Esophagus squamous epithelium (tissue), 5 donors: ENCODE data around the gene C18orf32. TPM values are rescaled to one million over a fixed set of nuclear protein-coding genes. Genes with fewer than 3 reads are reported as not detected.
"Not testable (repeated sequence)": the region's sequence is repeated elsewhere in the genome, so short reads cannot be mapped to it uniquely, and the experiment has no call there.

Source experiments
- DNase-seq: peaks from one replicate; lab custom pipeline; 2025; lab: John Stamatoyannopoulos, UW
- H3K27ac ChIP-seq, 4 donors: fragments of 200-600 bp; sonication (generic); one replicate each; pipeline ENCODE4 v1.5.1; 2016 to 2019; ENCODE audit warnings: mild to moderate bottlenecking in 1 of 4
- H3K27me3 ChIP-seq, 4 donors: fragments of 200-600 bp; sonication (generic); 1 replicate in 3 of 4; 2 replicates in 1 of 4; pipeline versions ENCODE4 v1.5.1 to v1.6.0; 2017 to 2021; ENCODE audit warnings: antibody characterized with exemption in 1 of 4
- H3K36me3 ChIP-seq, 3 donors: fragments of 200-600 bp; sonication (generic); one replicate each; pipeline ENCODE4 v1.5.1; 2016 to 2019
- H3K4me1 ChIP-seq, 3 donors: fragments of 200-600 bp; sonication (generic); one replicate each; pipeline ENCODE4 v1.5.1; 2017 to 2019
- H3K4me3 ChIP-seq, 4 donors: fragments of 200-600 bp; sonication (generic); 1 replicate in 3 of 4; 2 replicates in 1 of 4; pipeline ENCODE4 v1.5.1; 2016 to 2019; ENCODE audit warnings: mild to moderate bottlenecking in 2 of 4, moderate library complexity in 1 of 4
- H3K9me3 ChIP-seq, 3 donors: fragments of 200-600 bp; sonication (generic); one replicate each; pipeline ENCODE4 v1.5.1; 2016 to 2019
- POLR2A ChIP-seq, 4 donors: fragments of 450-650 bp; IDR thresholded peaks; one replicate each; pipeline ENCODE4 v1.6.1; 2017; ENCODE audit warnings: antibody characterized with exemption in 4 of 4, mild to moderate bottlenecking in 4 of 4, moderate library complexity in 3 of 4
- WGBS, 2 donors: methylation state at CpG; one replicate each; pipeline ENCODE4 v1.1.5; 2018; 5-methylcytosine and 5-hydroxymethylcytosine counted together
- intact Hi-C: fragments of 100-400 bp; cut with DNase I; formaldehyde crosslinking; loops from one replicate; pipeline ENCODE4 v1.15.0; 2022
- total RNA-seq, 4 donors: library from RNA; depleted of rRNA; stranded (reverse); fragments of >200 nt; gene quantifications; one replicate each; pipeline ENCODE4 v1.1.0, GENCODE V29; 2016
- TF ChIP-seq, protein P1 (sequence below), 6 experiments: fragments of 450-650 bp in 4 of 6; fragments of 200-600 bp in 2 of 6; sonication (generic) in 2 of 6; IDR thresholded peaks; one replicate each; pipeline ENCODE4 v1.5.1; 2016 to 2019; ENCODE audit warnings: antibody characterized with exemption in 6 of 6, mild to moderate bottlenecking in 4 of 6, moderate library complexity in 4 of 6
- donor health status: DM: yes; HTN: yes; CAD: no.

The C18orf32 gene
- total RNA-seq, 4 donors from 2014 or later, result 13.6 to 25.6 (median 19.6) TPM

DNA sequence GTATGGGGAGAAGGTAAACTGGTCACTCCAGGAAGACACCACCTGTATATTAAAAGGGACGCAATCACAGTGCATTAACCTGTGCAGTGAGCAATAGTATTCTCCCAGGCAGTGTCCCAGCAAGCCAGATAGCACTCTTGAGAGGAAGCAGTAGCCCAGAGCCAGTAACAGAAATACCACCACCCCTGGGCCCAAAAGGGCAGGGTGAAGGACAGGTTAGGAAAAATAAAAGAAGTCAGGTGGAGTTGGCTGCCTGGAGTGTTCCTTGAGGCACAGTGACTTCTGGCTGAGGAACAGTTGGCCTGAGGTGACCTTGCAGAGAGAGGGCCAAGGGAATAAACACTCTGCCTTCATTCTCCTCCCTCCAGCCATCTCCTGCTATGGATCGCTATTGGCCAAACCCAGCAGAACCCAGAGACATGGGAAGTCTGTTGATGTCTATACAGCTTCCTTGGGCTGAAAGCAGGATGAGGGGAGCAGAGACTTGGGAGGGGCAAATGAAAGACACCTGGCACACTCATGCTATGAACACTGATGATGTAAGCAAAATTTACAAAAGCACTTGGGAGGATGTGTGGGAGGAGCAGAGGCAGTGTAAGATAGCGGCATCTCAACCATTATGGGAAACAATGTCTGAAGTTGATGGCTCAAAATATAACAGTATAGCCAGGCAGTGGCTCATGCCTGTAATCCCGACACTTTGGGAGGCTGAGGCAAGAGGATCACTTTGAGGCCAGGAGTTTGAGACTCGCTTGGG, 7.5 kb downstream of the C18orf32 start:
- DNase-seq, result no peak
- Histone ChIP-seq H3K36me3 (peaks cover 4 to 70% (median 7%) of the 10 kb centered on the region in 3 donors), H3K4me1 (peaks cover 0 to 23% (median 0%) of the 10 kb centered on the region in 3 donors), H3K4me3 (no peak overlapping the region), H3K27ac (no peak overlapping the region), H3K9me3 (no peaks in the 10 kb centered on the region), H3K27me3 (no peaks in the 10 kb centered on the region)
- TF ChIP-seq, protein P1, sequence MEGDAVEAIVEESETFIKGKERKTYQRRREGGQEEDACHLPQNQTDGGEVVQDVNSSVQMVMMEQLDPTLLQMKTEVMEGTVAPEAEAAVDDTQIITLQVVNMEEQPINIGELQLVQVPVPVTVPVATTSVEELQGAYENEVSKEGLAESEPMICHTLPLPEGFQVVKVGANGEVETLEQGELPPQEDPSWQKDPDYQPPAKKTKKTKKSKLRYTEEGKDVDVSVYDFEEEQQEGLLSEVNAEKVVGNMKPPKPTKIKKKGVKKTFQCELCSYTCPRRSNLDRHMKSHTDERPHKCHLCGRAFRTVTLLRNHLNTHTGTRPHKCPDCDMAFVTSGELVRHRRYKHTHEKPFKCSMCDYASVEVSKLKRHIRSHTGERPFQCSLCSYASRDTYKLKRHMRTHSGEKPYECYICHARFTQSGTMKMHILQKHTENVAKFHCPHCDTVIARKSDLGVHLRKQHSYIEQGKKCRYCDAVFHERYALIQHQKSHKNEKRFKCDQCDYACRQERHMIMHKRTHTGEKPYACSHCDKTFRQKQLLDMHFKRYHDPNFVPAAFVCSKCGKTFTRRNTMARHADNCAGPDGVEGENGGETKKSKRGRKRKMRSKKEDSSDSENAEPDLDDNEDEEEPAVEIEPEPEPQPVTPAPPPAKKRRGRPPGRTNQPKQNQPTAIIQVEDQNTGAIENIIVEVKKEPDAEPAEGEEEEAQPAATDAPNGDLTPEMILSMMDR (IDR thresholded peaks at IDR 0.05), result no peak
- TF ChIP-seq POLR2A (IDR thresholded peaks at IDR 0.05), result no peak
- 90 to 98% methylated on average over 4 to 5 of the region's 5 CpGs for WGBS, 2 donors
- intact Hi-C loops, result no loop called here

DNA sequence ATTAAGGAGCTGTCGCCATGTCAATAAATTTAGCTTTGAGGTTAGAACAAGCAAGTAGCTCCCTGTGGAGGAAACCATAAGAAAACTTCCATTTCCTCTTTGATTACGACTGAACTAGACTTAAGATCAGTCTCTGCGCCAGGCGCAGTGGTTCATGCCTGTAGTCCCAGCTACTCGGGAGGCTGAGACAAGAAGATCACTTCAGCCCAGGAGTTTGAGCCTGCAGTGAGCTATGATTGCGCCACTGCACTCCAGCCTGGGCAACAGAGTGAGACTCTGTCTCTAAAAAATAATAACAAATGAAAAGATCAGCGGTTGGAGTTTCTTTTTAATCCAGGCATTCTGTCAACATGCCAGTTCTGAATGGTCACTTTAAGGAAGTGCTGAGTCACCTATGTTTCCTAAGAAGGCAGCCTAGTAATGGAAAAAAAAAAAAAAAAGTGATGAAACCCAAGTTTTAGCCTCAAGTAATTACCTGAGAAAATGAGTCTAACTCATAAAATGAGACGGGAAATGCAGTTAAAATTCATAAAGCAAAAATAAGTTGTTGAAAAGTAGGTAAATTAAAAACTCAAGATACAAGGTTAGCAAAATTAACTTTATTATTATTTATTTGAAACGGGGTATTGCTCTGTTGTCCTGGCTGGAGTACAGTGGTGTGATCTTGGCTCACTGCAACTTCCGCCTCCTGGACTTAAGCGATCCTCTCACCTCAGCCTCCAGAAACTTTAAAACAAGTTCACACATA, 10.2 kb downstream of the C18orf32 start:
- Histone ChIP-seq H3K4me1 (peaks cover 0 to 18% (median 0%) of the 10 kb centered on the region in 3 donors), H3K27me3 (no peaks in the 10 kb centered on the region), H3K9me3 (no peaks in the 10 kb centered on the region), H3K27ac (peak overlapping the region; percentile 43 to 71 (median 62)), H3K4me3 (peak overlapping the region in 1 of 4 donors; percentile 23), H3K36me3 (peaks cover 4 to 50% (median 7%) of the 10 kb centered on the region in 3 donors)
- DNase-seq, result no peak
- intact Hi-C loops, result no loop called here
- 59 to 62% methylated on average over 11 of the region's 11 CpGs for WGBS, 2 donors
- TF ChIP-seq, protein P1 (IDR thresholded peaks at IDR 0.05), result no peak

DNA sequence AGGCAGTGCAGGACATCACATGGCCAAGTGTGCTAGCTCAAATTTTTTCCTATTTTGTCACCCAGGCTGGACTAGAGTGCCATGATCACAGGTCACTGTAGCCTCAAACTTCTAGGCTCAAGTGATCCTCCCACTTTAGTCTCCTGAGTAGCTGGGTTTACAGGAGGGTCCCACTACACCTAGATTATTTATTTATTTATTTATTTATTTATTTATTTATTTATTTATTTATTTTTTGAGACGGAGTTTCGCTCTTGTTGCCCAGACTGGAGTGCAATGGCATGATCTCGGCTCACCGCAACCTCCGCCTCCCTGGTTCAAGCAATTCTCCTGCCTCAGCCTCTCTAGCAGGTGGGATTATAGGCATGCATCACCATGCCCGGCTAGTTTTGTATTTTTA, 12.1 kb downstream of the C18orf32 start:
- WGBS, 2 donors, result 95 to 97% methylated on average over 3 to 6 of the region's 6 CpGs
- DNase-seq, intact Hi-C loops, H3K4me3 ChIP-seq, H3K9me3 ChIP-seq, H3K27ac ChIP-seq, H3K27me3 ChIP-seq: not testable (repeated sequence)
- H3K4me1 ChIP-seq, result peaks cover 0 to 18% (median 0%) of the 10 kb centered on the region in 3 donors
- peaks cover 3 to 31% (median 4%) of the 10 kb centered on the region in 3 donors for H3K36me3 ChIP-seq

DNA sequence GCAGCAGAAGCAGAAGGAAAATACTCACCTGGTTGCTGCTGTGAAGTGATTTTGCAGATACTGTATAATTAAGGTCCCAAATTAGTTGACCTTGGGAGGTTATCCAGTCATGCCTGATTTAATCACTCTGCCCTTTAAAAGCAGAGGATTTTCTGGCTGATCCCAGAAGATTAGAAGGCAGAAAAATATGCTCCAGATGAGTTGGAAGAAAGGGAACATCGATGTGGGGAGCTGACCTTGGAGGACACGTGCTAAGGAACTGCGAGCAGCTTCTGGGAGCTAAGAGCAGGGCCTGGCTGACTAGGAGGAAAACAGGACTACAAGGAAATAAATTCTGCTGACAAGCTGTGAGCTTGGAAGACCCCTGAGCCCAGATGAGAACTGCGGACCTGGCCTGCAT, 13.3 kb downstream of the C18orf32 start:
- DNase-seq, result no peak
- Histone ChIP-seq H3K4me1 (peaks cover 0 to 18% (median 0%) of the 10 kb centered on the region in 3 donors), H3K4me3 (no peak overlapping the region), H3K9me3 (no peaks in the 10 kb centered on the region), H3K27me3 (peaks cover 0 to 6% (median 0%) of the 10 kb centered on the region in 4 donors), H3K27ac (no peak overlapping the region), H3K36me3 (peaks cover 0 to 19% (median 4%) of the 10 kb centered on the region in 3 donors)
- WGBS, 2 donors, result 82 to 86% methylated on average over 4 of the region's 4 CpGs
- TF ChIP-seq, protein P1 (IDR thresholded peaks at IDR 0.05), result no peak
- TF ChIP-seq POLR2A (IDR thresholded peaks at IDR 0.05), result no peak
- intact Hi-C loops, result no loop called here

DNA sequence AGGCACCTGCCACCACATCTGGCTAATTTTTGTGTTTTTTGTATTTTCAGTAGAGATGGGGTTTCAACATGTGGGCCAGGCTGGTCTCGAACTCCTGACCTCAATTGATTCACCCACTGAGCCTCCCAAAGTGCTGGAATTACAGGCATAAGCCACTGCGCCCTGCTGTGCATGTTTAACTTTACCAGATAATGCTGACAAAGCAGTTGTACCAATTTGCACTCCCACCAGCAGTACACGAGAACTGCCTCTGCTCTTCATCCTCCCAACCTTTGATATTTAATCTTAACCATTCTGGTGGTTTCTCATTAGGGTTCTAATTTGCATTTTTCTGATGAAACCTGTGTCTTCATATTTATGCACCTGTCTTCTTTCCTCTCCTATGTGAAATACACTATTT, 14.6 kb downstream of the C18orf32 start:
- Histone ChIP-seq H3K36me3 (peaks cover 0 to 11% (median 0%) of the 10 kb centered on the region in 3 donors), H3K4me1 (peaks cover 0 to 18% (median 0%) of the 10 kb centered on the region in 3 donors), H3K9me3 (no peaks in the 10 kb centered on the region), H3K27me3 (peaks cover 0 to 6% (median 0%) of the 10 kb centered on the region in 4 donors), H3K27ac (no peak overlapping the region), H3K4me3 (no peak overlapping the region)
- intact Hi-C loops, result no loop called here
- DNase-seq, result no peak
- TF ChIP-seq, protein P1 (IDR thresholded peaks at IDR 0.05), result no peak
- WGBS, 2 donors, result 71 to 73% methylated on average over 3 of the region's 3 CpGs
